DOHH2 (cell line): Measurements from ENCODE around the gene RAB3C.

Source experiments
- EZH2phosphoT487 ChIP-seq: fragments of 200-600 bp; sonication (generic); IDR thresholded peaks from 2 replicates; pipeline ENCODE4 v1.6.1; 2017; ENCODE audit warnings: borderline replicate concordance, mild to moderate bottlenecking, antibody characterized with exemption, low read length, moderate library complexity, mixed read lengths
- TF ChIP-seq, protein P1 (sequence below): fragments of 200-600 bp; sonication (generic); IDR thresholded peaks from one replicate; pipeline ENCODE4 v1.5.1; 2014; ENCODE audit warnings: antibody characterized with exemption, mild to moderate bottlenecking, low read depth, low read length; ENCODE audit not compliant: poor library complexity, severe bottlenecking

DNA sequence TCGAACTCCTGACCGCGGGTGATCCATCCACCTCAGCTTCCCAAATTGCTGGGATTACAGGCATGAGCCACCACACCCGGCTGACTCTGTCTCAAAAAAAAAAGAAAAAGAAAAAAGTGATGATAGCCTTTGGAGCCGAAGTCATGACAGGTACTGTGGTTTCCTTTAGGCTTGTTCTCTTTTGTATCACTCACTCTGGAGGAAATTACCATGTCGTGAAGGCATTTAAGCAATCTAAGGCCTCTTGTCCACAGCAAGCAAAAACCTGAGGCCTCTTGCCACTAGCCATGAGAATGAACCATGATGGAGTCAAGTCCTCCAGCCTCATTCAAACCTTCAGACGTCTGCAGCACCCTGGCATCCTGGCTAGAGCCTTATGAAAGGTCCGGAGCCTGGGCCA is 286.1 kb downstream of the RAB3C start:
- TF ChIP-seq, protein P1, sequence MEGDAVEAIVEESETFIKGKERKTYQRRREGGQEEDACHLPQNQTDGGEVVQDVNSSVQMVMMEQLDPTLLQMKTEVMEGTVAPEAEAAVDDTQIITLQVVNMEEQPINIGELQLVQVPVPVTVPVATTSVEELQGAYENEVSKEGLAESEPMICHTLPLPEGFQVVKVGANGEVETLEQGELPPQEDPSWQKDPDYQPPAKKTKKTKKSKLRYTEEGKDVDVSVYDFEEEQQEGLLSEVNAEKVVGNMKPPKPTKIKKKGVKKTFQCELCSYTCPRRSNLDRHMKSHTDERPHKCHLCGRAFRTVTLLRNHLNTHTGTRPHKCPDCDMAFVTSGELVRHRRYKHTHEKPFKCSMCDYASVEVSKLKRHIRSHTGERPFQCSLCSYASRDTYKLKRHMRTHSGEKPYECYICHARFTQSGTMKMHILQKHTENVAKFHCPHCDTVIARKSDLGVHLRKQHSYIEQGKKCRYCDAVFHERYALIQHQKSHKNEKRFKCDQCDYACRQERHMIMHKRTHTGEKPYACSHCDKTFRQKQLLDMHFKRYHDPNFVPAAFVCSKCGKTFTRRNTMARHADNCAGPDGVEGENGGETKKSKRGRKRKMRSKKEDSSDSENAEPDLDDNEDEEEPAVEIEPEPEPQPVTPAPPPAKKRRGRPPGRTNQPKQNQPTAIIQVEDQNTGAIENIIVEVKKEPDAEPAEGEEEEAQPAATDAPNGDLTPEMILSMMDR: no peak
- no peak for TF ChIP-seq EZH2phosphoT487
